DMS79 (cell line): ENCODE data around the gene ADIPOR2.
"Not testable (repeated sequence)": the region's sequence is repeated elsewhere in the genome, so short reads cannot be mapped to it uniquely, and the experiment has no call there.

Experiments
- DNase-seq: peaks from one replicate; lab custom pipeline; 2025; lab: John Stamatoyannopoulos, UW

The ADIPOR2 gene

DNA sequence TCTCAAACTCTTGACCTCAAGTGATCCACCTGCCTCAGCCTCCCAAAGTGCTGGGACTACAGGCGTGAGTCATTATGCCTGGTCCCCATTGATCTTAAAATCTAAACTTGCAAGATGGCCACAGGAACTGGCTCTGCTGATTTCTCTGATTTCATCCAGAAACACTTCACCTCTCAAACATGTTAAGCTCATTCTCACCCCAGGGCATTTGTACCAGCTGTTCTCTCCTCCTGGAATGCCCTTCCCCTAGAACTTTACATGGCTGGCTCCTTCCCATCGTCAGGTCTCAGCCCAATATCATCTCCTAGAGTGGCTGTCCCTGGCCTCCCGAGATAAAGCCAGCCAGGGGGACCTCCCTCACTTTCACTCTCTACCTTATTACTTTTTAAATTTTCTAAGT lies 124.2 kb downstream of the ADIPOR2 start:
- DNase-seq, result no peak

DNA sequence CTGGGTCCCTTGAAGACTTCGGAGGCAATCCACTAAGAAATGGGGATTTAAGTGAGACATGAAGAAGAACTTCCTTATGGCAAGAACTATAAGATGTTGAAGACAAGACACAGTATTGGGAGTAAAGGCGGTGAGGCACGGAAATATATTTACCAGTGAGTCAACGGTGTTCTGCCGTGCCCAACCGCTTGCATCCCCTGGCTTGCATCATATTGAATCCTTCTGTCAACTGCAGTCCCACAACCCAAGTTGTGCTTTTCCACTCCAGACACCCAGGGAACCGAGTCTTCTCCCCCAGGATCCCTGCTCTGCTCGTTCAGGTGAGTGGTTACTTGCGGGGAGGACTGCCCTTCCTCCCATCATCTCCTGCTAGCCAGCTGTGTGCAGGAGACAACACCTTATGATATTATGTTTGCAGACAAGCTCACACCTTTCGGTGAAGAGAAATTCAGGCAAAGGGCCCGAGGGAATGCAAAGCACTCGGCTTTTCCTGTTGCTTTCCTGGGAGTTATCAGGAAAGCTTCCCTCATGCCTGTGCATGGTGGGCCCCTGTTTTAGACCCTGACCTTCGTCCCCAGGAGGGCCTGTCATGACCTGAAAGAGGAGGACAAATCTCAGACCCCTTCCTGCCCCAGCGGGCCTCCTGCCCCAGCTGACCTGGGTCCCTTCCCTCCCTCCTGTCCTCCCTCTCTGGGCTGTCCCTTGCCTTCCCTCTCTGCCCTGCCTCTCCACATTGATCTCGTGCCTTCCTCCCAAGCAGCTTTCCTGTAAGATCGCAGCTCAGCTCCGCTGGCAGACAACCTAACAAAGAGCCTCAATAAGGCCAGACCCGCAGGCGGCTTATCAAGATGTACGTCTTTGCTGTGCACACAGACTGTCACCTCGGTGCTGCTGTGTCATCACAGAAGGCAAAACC lies 125.2 kb downstream of the ADIPOR2 start:
- DNase-seq, result no peak

DNA sequence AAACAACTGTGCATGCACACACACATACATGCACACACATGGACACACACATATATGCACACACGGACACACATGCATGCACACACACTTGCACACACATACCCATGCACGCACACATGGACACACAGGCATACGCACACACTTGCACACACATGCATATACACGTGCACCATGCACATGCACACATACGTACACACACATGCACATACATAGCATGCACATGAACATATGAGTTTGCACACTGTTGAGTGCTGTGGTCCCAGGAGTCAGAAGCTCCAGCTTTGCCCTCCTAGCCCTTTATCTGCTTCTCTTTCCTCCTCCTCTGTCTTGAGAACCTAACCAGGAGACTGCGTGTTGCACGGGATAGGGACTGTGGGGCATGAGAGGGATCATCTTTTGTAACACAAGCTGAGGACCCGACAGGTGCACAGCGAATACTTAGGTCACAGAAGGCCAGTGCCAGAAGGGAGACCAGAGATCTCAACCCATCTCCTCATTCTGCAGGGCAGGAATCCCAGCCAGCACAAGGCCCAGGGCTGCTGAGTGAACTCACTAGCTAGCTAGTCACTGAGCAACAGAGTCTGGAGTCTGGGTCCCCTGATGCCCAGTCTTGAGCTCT lies 126.0 kb downstream of the ADIPOR2 start:
- DNase-seq, result no peak

DNA sequence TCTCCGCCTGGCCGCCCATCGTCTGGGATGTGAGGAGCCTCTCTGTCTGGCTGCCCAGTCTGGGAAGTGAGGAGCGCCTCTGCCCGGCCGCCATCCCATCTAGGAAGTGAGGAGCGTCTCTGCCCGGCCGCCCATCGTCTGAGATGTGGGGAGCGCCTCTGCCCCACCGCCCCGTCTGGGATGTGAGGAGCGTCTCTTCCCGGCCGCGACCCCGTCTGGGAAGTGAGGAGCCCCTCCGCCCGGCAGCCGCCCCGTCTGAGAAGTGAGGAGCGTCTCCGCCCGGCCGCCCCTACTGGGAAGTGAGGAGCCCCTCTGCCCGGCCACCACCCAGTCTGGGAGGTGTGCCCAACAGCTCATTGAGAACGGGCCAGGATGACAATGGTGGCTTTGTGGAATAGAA lies 127.1 kb downstream of the ADIPOR2 start:
- not testable (repeated sequence) for DNase-seq

DNA sequence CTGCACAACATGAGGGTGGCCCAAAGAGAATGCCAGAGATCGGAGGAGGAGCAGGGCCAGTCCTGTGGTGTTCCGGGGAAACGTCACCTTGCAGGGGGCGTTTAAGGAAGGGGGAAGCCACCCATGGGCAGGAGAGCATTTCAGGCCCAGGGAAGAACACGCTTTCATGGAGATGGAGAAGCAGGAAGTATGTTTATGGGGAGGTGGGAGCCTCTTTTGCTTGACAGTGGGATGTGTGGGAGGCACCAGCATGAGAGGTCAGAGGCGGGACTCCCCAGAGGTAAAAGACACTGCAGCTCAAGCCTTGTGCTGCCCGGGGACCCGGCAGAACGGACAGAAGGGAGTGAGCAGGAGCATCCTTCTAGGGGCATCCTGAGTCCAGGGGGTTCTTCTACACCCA lies 128.2 kb downstream of the ADIPOR2 start:
- DNase-seq, result no peak

DNA sequence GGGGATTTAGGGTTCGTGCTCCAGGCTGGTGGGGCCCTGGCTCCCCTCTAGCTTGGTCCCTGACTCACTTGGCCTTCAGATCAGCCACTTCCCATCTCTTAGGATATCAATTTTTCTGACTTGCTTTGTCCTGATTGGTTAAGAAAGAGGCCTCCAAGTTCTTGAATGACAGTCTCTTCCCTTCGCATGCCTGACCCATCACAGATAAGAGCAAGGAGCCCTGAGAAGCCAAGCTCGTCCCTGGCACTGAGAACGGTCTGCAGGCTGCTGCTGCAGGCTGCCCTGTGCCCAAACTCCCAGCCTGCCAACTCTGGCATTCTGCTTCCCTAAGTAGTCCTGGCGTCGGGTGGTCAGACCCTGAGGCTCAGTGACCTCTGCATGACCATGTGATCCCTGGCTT lies 128.7 kb downstream of the ADIPOR2 start:
- DNase-seq, result no peak

DNA sequence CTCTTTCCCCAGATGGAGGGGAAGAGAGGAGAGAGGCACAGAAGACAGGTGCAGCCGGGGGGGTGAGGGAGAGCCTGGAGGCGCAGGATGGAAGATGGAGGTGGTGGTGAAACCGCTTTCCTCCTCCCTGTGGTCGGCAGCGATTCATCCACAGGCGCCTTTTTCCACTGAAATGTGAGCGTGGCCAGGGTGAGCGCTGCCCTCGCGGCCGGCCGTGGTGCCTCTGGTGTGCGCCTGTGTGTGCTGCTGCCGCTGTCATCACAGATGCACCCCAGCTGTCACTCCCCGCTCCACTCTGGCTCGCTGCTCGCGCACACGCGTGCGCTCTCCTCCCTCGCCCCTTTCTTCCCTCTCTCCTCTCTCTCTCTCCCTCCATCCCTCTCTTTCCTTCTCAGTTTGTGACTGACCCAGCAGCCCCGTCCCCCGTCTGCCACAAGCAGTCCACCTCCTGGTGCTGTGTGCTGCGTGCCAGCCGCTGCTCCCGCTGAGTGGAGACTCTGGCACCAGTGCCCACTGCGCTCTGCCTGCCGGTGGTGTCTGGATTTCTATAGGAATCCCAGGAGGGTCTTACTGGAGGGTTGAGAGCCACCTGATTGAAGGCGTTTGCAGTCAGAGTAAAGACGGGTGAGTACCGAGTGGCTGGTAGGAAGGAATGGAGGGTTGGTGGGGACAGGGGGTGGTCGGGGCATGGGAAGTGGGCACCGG lies 129.5 kb downstream of the ADIPOR2 start, which contains the start of gene LRTM2:
Gene LRTM2 (plus strand): TSS at position 375 of the 705 bp plus-strand sequence. CDS start 7,584 bp downstream, outside the sequence.
- DNase-seq, result no peak

DNA sequence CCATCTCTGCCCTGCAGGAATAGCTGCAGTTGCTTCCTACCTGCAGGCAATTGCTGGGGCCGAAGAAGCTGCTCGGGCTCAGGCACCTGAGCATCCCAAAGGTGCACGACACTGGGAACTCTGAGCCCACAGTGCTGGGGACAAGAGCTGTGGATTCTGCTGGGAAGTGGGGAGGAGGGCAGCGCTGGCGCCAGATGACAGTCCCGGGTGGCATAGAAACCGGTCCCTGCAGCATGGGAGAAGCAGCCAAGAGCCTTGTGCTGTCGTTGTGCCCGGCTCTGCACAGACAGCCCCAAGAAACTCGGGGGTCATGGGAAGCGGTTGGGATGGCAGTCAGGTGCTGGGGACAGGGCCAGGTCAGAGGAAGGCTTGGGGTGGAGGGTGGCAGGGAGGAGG lies 130.0 kb downstream of the ADIPOR2 start:
- no peak for DNase-seq

DNA sequence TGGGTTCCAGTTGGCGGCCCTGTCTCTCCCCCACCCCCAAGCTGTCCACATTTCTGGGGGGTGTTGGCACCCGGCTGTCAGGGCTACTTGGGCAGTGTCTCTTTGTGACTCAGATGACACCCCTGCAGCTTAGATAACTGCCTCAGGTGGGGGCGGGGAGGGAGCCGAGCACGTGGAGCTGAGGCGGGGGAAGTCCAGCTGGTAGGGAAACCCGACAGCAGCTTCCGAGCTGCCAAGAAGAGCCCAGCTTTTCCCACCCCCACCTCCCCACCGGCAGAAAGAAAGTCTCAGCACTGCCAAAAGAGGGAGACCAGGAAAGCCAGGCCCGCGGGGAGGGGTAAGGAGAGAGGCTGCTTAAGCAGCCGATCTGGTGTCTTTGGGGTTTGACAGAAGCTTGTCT lies 130.9 kb downstream of the ADIPOR2 start:
- no peak for DNase-seq

DNA sequence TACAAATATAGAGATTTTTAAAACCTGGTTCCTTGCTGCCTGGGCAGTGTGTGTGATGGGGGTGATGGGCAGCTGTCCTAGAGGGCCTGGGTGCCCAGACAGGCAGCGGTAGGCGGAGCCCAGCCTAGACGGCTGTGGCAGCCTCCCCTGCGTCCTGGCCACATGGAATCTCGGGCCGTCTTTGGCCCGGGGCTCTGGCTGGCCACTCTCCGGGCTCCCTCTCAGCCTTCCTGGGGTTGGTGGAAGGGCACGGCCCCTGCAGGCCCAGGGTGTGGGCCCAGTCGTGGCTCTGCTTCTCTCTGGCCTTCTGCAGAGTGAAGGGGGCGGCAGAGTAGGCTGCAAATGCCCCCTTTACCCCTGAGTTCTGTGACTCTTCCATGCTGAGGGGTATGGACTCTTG lies 131.8 kb downstream of the ADIPOR2 start:
- no peak for DNase-seq

DNA sequence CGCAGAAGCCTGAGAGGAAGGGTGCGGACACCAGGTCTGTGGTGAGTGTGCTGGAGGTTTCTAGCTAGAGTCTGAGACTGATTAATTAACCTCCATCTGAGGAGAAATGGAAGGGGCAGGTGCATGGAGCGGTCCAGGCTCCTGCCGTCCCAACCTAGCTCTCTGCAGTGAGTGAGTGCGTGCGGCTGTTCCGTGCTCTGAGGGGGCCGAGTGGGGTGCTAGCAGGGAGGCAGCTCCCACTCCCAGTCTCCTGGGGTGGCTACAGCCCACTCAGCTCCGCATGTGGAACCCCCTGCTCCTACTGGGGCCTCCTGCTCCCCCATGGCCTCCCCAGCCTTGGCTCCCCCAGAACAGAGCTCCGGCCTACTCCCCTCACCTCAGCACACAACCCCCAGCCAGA lies 132.4 kb downstream of the ADIPOR2 start:
- no peak for DNase-seq

DNA sequence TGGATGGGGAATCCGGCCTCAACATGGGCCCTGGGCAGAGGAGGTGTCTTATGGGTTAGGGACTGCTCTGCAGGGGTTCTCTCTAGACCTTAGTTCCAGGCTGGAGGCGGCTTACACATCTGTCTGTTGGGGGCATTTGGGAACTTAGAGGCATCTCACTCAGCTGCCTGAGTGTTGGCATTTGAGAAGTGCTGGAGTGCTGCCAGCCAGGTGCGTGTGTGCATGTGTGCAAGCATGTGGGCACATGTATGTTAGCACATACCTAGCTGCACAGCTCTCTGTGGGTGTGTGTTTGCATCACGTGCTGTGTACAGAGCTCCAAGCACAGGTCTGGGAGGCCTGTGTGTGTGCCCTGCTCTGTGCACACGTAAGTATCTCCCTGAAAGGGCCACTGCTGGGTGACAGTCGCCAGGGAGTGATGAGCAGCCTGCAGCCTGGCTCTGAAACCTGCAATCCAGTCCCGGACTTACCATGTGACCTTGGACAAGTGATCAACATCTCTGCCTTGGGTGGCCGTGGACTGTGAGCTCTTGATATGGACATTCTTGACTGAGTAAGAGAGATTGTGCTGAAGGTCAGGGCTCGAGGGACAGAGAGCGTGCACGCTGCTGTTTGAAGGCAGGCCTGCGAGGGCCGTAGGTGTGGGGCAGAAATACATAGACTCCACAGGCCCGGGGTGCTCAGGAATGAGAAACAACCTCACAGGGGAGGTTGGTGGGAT lies 134.7 kb downstream of the ADIPOR2 start:
- DNase-seq, result no peak

DNA sequence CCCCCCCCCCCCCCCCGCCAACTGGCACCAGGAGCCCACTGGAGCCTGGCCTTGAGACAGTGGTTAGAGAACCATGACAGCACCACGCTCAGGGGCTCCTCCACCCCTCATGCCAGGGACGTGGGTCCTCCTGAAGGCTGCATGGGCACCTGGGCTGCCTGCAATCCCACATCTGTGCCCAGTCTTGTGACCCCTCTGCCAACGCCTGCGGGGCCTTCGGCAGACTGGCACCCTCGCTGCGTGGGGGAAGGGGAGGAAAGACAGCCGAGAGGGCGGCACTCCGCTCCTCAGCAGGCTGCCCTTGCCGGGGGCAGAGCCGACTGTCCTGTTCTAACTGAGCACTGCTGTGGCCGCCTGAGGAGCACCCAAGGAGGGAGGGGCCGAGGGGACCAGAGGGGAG lies 135.5 kb downstream of the ADIPOR2 start:
- no peak for DNase-seq

DNA sequence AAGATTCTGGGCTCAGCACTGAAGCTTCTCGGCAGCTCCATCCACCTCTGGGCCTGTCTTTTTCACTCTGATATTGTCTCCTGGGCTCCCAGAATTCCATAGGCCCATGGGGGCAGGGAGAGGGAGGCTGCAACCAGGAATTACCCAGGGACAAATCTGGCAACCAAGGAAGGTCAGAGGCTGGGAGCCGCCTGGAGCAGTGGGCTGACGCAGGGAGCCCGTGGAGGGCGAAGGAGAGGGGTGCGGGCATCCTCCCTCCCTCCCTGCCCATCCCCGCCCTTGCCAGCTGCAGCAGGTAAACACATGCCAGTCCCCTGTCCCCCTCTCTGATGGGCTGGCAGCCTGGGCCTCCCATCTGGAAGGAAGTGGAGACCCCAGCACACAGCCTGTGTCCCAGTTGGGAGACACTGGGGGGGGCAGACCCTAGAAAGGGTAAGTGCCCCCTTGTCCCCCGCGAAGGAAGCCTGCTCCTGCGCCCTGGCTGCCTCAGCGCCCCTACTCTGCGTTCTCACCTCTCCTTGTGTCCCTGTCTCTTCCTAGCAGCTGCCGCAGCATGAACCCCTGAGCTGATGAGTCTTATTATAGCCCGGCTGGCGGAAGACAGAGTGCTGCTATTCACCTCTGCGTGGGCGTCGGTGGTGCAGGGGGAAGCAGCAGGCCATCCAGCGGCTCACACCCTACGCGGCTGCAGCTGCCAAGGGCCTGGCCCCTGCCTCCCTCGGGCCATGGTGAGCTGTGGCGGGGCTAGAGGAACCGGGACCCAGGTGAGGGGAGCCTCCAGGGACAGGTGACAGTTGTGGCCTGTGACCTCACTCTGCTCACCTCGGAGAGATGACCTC lies 136.2 kb downstream of the ADIPOR2 start:
- DNase-seq, result no peak

DNA sequence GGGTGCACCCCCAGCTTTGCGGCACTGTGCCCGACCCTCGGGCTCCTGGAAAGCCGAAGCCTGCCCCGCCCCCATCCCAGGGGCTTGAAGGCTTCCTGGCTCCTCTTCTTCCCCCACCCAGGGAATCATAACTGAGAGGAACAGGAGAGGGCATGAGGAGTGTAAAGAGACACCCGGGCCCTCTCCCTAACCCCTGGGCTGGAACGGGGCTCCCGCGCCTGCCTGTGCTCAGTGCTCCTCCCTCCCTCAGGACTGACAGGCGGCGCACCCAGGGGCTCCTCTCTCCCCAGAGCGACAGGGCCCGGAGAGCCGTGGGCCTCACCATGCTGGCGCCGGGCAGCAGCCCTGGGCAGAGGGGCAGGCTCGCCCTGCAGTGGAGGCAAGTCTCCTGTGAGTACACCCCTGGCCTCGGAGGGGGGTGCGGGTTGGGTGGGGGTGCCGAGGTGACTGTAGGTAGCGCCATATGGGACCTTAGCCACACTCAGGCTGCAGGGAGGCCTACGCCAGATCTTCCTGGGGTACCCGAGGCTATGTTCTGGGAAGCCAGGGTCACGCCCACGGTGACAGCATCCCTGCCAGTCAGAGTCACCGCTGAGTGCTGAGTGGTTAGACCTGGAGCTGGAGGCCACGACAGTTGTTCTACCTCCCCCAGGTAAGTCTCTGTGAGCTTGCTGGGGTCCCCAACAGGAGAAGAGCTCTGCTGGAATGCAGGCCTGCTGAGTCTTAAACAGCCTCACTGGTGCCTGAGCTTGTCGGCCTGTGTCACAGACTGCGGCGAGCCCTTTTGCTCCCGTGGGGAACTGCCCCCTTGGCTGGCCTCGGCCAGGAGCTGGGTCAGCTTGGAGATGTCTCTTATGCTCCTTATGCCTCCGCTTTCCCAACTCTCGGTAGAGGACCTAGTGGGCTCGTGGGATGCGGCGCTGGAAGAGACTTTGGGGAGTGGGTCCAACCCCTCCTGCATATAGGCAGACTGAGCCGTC lies 137.2 kb downstream of the ADIPOR2 start:
- no peak for DNase-seq

DNA sequence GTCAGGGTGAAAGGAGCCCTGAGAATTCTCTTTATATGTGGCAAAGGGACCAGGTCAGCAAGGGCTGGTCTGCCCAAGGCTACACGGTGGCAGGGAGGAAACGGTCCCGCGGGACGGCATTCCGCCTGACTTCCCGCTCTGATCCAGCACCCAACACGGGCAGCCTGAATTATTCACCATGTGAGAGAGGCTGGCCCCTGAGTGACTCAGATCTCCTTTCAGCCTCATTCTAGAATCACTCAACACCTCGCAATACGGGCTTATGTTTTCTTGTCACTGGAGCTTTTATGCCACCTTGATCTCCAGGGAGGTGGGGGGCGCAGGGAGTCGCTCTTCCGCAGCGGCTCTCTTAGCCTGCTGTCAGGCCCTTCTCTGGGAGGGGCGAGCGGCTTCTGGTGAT lies 138.0 kb downstream of the ADIPOR2 start:
- DNase-seq, result no peak

DNA sequence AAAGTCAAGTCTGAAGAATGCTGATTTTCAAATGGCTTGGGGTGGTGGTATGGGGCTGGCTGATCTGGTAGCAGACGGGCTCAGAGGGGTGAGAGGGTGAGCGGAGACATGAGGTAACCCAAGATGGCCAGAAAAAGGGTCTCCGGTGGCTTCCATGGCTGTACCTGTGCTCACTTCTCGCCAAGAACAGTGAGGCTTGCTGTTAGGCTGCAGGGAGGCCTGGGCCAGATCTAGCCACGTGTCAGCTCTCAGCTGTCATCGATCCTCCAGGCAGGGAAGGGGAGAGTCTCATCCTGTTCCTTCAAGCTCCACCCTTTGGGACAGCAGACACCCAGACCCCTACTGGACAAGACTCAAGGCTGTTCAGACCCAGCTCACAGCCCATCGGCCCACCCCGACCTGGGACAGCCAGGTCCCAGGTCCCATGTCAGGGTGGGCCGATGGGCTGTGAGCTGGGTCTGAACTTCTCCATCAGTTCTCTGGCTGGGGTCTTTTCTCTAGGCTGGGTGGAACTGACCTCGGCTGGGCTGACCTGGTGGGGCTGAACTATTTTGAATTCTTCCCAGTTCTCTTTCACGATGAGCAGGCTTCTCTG lies 138.5 kb downstream of the ADIPOR2 start:
- DNase-seq, result no peak

DNA sequence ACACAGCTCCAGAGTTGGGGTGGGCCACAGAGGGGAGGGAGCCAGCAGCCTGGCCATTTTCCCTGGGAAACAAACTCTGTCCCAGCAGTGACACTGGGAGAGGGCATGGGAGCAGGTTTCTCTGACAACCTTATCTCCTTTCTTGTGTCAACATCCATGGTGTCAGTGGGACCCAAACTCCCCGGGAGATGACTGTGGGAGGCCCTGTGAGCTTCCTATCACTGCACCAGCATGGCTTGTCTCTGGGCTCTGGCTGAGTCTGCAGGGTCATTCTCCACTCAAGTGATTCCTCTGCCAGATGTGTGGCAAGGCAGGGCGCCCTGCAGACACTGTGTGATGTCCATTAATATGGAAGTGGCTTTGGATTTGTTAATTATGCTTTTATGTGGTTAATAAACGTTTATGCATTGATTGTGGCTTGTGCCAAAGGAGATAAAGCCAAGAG lies 139.6 kb downstream of the ADIPOR2 start:
- DNase-seq, result no peak
